ENCODE measurements around the gene CCDC90B. TPM values are rescaled to one million over a fixed set of nuclear protein-coding genes. Genes with fewer than 3 reads are reported as not detected.

Gene CCDC90B, protein sequence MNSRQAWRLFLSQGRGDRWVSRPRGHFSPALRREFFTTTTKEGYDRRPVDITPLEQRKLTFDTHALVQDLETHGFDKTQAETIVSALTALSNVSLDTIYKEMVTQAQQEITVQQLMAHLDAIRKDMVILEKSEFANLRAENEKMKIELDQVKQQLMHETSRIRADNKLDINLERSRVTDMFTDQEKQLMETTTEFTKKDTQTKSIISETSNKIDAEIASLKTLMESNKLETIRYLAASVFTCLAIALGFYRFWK
- 51.5 to 70.9 TPM (median 56.0 TPM) in 5 replicates for total RNA-seq (2022; extraction: Qiagen RNA extraction; ENCODE audit: low read depth)

DNA sequence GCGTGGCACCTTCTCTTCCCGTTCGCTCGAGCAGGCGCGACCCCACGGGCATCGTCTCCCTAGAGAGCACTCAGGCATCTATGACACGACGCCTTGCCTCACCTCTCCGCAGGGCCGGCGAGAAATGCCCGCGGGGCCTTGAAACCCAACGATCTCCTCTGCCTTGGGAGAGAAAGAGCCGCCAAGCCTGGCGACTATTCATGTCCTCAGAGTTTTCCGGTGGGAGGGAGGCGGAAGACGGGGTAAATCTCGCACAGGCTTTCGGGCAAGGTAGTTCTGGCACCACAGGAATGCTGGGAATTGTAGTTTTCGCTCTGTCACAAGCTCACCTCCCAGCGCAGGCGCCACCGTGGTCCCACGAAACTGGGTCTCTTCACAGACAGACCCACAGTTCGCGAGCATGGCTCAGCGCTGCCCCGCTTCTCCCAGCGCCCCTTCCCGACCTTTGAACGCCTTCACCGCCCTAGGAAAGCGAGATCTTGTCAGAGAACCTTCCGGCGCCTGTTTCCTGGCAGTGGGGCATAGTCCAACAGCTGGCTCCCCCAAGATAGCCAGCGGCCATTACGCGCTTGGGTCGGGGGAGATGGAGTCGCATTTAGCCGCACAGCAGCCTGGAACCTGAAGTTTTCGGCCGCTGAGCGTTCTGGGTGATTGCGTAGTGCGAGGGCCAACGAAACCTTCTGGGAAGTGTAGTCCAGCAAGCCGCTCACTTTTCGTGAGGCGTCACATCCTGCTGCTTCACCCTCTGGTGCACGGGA is at the start of gene CCDC90B:
Gene CCDC90B, minus strand, starts transcription at position 597 of the 758 bp plus-strand sequence. Its CDS starts 395 bp downstream, at position 202.

Other genes with a start within 250 kb of the CCDC90B start
- 4.6 to 7.5 TPM (median 6.1 TPM) in 5 replicates for gene RAB30, start 214.5 kb downstream of the CCDC90B start, total RNA-seq (2022; extraction: Qiagen RNA extraction; ENCODE audit: low read depth)
- 24.3 to 31.0 TPM (median 25.5 TPM) in 5 replicates for gene PCF11, start 129.2 kb downstream of the CCDC90B start, total RNA-seq (2022; extraction: Qiagen RNA extraction; ENCODE audit: low read depth)
- gene ANKRD42, start 92.7 kb downstream of the CCDC90B start, total RNA-seq (2022; extraction: Qiagen RNA extraction; ENCODE audit: low read depth): 8.9 to 12.0 TPM (median 9.6 TPM) in 5 replicates

Data from A549 treated with CpdA at 1 μM for 4 hours (cell line).